ENCODE measurements around the gene PCDHGB2.
"Not testable (repeated sequence)": the region's sequence is repeated elsewhere in the genome, so short reads cannot be mapped to it uniquely, and the experiment has no call there.

DNA sequence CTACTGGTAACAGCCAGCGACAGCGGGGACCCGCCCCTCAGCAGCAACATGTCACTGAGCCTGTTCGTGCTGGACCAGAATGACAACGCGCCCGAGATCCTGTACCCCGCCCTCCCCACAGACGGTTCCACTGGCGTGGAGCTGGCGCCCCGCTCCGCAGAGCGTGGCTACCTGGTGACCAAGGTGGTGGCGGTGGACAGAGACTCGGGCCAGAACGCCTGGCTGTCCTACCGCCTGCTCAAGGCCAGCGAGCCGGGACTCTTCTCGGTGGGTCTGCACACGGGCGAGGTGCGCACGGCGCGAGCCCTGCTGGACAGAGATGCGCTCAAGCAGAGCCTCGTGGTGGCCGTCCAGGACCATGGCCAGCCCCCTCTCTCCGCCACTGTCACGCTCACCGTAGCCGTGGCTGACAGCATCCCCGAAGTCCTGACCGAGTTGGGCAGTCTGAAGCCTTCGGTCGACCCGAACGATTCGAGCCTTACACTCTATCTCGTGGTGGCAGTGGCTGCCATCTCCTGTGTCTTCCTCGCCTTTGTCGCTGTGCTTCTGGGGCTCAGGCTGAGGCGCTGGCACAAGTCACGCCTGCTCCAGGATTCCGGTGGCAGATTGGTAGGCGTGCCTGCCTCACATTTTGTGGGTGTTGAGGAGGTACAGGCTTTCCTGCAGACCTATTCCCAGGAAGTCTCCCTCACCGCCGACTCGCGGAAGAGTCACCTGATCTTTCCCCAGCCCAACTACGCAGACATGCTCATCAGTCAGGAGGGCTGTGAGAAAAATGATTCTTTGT lies 34.8 kb downstream of the PCDHGB2 start:
- TF ChIP-seq POLR2A (IDR thresholded peaks at IDR 0.05): not testable (repeated sequence)
- TF ChIP-seq, protein P1, sequence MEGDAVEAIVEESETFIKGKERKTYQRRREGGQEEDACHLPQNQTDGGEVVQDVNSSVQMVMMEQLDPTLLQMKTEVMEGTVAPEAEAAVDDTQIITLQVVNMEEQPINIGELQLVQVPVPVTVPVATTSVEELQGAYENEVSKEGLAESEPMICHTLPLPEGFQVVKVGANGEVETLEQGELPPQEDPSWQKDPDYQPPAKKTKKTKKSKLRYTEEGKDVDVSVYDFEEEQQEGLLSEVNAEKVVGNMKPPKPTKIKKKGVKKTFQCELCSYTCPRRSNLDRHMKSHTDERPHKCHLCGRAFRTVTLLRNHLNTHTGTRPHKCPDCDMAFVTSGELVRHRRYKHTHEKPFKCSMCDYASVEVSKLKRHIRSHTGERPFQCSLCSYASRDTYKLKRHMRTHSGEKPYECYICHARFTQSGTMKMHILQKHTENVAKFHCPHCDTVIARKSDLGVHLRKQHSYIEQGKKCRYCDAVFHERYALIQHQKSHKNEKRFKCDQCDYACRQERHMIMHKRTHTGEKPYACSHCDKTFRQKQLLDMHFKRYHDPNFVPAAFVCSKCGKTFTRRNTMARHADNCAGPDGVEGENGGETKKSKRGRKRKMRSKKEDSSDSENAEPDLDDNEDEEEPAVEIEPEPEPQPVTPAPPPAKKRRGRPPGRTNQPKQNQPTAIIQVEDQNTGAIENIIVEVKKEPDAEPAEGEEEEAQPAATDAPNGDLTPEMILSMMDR (IDR thresholded peaks at IDR 0.05): not testable (repeated sequence)
